Measurements from ENCODE around the gene KHDRBS2. TPM values are rescaled to one million over a fixed set of nuclear protein-coding genes. Genes with fewer than 3 reads are reported as not detected.

Gene KHDRBS2
- total and polyA plus RNA-seq, 2 of the 13 experiments (the other 11 are each of a cell fraction or from before 2014, with no cell fraction given) = not detected

- FAIRE-seq = no peak
- no TSS peak for BruUV-seq (replicated peaks)
- Histone ChIP-seq H3K36me3 (replicated peaks in 1 of 2; ENCODE audit: control insufficient read depth in 1 of 2, insufficient read depth in 2 of 2, low read length in 2 of 2) (no peaks in the 10 kb centered on the region), H4K20me1 (ENCODE audit: insufficient read depth, low read length) (no peaks in the 10 kb centered on the region), H3K4me1 (ENCODE audit: insufficient read depth, low read length) (no peaks in the 10 kb centered on the region), H3K4me3 (replicated peaks in 1 of 3; ENCODE audit: insufficient read depth in 1 of 3, low read depth in 2 of 3, low read length in 3 of 3) (no peak overlapping the region), H3K4me2 (ENCODE audit: low read depth, low read length) (no peak overlapping the region), H3K9me3 (ENCODE audit: low read length) (no peaks in the 10 kb centered on the region), H3K27me3 (ENCODE audit: control insufficient read depth in 1 of 2, insufficient read depth in 2 of 2, low read length in 2 of 2) (no peaks in the 10 kb centered on the region), H3K27ac (ENCODE audit: extremely low read length, insufficient read depth, low read length) (no peak overlapping the region), H2AFZ (ENCODE audit: low read length) (no peak overlapping the region), H3K9ac (ENCODE audit: insufficient read depth, low read depth, low read length) (no peak overlapping the region), H3K79me2 (ENCODE audit: insufficient read depth, low read length) (no peaks in the 10 kb centered on the region)
- 0% methylated on average over 2 of the region's 2 CpGs for WGBS (ENCODE audit: low lambda C conversion rate)
- TF ChIP-seq GABPA (IDR thresholded peaks at IDR 0.05; ENCODE audit: low read depth, low read length) (no peak), GABPA (CRISPR knock-in tag; IDR thresholded peaks at IDR 0.05; ENCODE audit: low read depth) (no peak), ZNF619 (CRISPR knock-in tag; IDR thresholded peaks at IDR 0.05) (no peak), ATM (IDR thresholded peaks at IDR 0.05; ENCODE audit: borderline replicate concordance) (no peak)
- ChIA-PET POLR2A (no interaction called here), CTCF (ENCODE audit: low intra/inter-chr PET ratio, low total read pairs) (no interaction called here)
- intact Hi-C loops (cut with micrococcal nuclease; ENCODE audit: unreplicated experiment) = no loop called here
- no peak for DNase-seq (ENCODE audit: low spot score)
- in situ Hi-C loops (cut with HindIII; ENCODE audit: extremely low pct_ligation_motif_present, low pct_unique_long_range_greater_than_20kb) = no loop called here
- ATAC-seq = no peak
Observed at GRCh38 chr6:61833176-61833755, 452.8 kb downstream of the KHDRBS2 start.

- ChIA-PET POLR2A (no interaction called here), CTCF (ENCODE audit: low intra/inter-chr PET ratio, low total read pairs) (no interaction called here)
- 0% methylated on average over 2 of the region's 2 CpGs for WGBS (ENCODE audit: low lambda C conversion rate)
- Histone ChIP-seq H3K9ac (ENCODE audit: insufficient read depth, low read depth, low read length) (no peak overlapping the region), H3K4me1 (ENCODE audit: insufficient read depth, low read length) (no peaks in the 10 kb centered on the region), H3K27ac (ENCODE audit: extremely low read length, insufficient read depth, low read length) (no peak overlapping the region), H3K9me3 (ENCODE audit: low read length) (no peaks in the 10 kb centered on the region; the same call in 1 of the 2 replicates), H3K27me3 (ENCODE audit: control insufficient read depth in 1 of 2, insufficient read depth in 2 of 2, low read length in 2 of 2) (no peaks in the 10 kb centered on the region), H2AFZ (ENCODE audit: low read length) (no peak overlapping the region), H4K20me1 (ENCODE audit: insufficient read depth, low read length) (no peaks in the 10 kb centered on the region), H3K4me3 (replicated peaks in 1 of 3; ENCODE audit: insufficient read depth in 1 of 3, low read depth in 2 of 3, low read length in 3 of 3) (no peak overlapping the region), H3K36me3 (replicated peaks in 1 of 2; ENCODE audit: control insufficient read depth in 1 of 2, insufficient read depth in 2 of 2, low read length in 2 of 2) (no peaks in the 10 kb centered on the region), H3K4me2 (ENCODE audit: low read depth, low read length) (no peak overlapping the region), H3K79me2 (ENCODE audit: insufficient read depth, low read length) (no peaks in the 10 kb centered on the region)
- intact Hi-C loops (cut with micrococcal nuclease; ENCODE audit: unreplicated experiment) (no loop called here), in situ Hi-C loops (cut with HindIII; ENCODE audit: extremely low pct_ligation_motif_present, low pct_unique_long_range_greater_than_20kb) (no loop called here)
- no peak for DNase-seq (ENCODE audit: low spot score)
- no peak for FAIRE-seq
- no peak for ATAC-seq
- BruUV-seq (replicated peaks) = no TSS peak
- TF ChIP-seq CERS6 (CRISPR knock-in tag; IDR thresholded peaks at IDR 0.05) (no peak), ZNF678 (CRISPR knock-in tag; IDR thresholded peaks at IDR 0.05) (no peak), SSRP1 (CRISPR knock-in tag; IDR thresholded peaks at IDR 0.05) (no peak), ZNF142 (CRISPR knock-in tag; IDR thresholded peaks at IDR 0.05) (no peak), IKZF4 (CRISPR knock-in tag; IDR thresholded peaks at IDR 0.05; ENCODE audit: borderline replicate concordance, low read depth, not compliant biosample characterization) (no peak), FOXO1 (CRISPR knock-in tag; IDR thresholded peaks at IDR 0.05) (no peak), ZNF275 (CRISPR knock-in tag; IDR thresholded peaks at IDR 0.05; ENCODE audit: borderline replicate concordance) (no peak), GATA4 (IDR thresholded peaks at IDR 0.05; ENCODE audit: borderline replicate concordance, low read depth) (no peak)
Observed at GRCh38 chr6:61817716-61818115, 468.3 kb downstream of the KHDRBS2 start.

All from HepG2 (cell line).